ENCODE results near the gene CTAG2.

DNA sequence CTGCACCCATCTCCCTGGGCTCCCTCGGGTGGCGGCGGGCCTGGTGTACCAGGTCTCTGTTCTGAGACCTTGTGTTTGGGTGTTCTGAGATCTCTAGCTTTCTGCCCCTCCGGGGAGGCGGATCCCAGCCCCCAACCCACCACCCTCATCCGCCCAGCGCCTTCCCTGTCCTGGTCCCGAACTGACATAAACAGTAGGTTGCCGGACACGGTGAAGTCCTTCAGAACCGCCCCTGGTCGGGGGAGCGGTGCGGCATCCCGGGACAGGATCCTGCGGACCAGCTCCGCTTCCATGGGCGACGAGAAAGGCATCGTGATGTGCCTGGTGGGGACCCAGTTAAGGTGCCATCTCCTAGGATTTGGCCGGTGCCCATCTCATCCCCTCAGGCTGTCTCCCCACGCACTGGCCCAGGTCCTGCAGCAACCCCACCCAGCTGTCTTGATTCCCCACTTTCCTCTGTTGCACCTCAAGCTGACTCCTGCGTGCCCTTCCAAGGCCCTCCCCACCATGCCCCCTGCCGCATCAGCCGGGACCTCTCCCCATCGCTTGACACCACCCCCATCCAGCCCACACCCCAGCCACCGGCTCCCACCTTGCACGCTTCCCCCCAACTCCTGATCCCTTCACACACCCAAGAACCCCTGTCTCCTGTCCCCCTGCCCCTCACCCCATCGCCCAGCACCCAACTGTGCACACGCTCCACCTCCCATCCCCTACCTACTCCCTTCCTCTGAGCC lies 900 bp downstream of the CTAG2 start:
- TF ChIP-seq, protein P1, sequence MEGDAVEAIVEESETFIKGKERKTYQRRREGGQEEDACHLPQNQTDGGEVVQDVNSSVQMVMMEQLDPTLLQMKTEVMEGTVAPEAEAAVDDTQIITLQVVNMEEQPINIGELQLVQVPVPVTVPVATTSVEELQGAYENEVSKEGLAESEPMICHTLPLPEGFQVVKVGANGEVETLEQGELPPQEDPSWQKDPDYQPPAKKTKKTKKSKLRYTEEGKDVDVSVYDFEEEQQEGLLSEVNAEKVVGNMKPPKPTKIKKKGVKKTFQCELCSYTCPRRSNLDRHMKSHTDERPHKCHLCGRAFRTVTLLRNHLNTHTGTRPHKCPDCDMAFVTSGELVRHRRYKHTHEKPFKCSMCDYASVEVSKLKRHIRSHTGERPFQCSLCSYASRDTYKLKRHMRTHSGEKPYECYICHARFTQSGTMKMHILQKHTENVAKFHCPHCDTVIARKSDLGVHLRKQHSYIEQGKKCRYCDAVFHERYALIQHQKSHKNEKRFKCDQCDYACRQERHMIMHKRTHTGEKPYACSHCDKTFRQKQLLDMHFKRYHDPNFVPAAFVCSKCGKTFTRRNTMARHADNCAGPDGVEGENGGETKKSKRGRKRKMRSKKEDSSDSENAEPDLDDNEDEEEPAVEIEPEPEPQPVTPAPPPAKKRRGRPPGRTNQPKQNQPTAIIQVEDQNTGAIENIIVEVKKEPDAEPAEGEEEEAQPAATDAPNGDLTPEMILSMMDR (IDR thresholded peaks at IDR 0.05) = no peak
- no peak for TF ChIP-seq POLR2AphosphoS5 (IDR thresholded peaks at IDR 0.05)

Measured in esophagus muscularis mucosa (tissue), 3 donors.